Limb (tissue), 2 donors: ENCODE data around the gene CTDNEP1.
"Not testable (repeated sequence)": the region's sequence is repeated elsewhere in the genome, so short reads cannot be mapped to it uniquely, and the experiment has no call there.

Experiments used
- DNase-seq, 2 donors: peaks; one replicate each; pipeline ENCODE4 v3.0.0-alpha.2; 2016; ENCODE audit errors: extremely low spot score in 2 of 2

Gene CTDNEP1

GRCh38 chr17:7248796-7249195 is 2.7 kb downstream of the CTDNEP1 start:
- no peak for DNase-seq

GRCh38 chr17:7246779-7247178 is 4.8 kb downstream of the CTDNEP1 start:
- no peak for DNase-seq

GRCh38 chr17:7243838-7244237 is 7.7 kb downstream of the CTDNEP1 start:
- not testable (repeated sequence) for DNase-seq

- no peak for DNase-seq
Measured at GRCh38 chr17:7243453-7243729, 8.1 kb downstream of the CTDNEP1 start.

- peak; percentile 96 to 97 for DNase-seq
Measured at GRCh38 chr17:7242717-7243452, 8.6 kb downstream of the CTDNEP1 start.

GRCh38 chr17:7241783-7242716 is 9.5 kb downstream of the CTDNEP1 start, which contains the start of gene GABARAP:
Gene GABARAP, minus strand, starts transcription at chr17:7242449. Its CDS starts 119 bp downstream, at chr17:7242330.
- DNase-seq: peak; percentile 96 to 99

DNA sequence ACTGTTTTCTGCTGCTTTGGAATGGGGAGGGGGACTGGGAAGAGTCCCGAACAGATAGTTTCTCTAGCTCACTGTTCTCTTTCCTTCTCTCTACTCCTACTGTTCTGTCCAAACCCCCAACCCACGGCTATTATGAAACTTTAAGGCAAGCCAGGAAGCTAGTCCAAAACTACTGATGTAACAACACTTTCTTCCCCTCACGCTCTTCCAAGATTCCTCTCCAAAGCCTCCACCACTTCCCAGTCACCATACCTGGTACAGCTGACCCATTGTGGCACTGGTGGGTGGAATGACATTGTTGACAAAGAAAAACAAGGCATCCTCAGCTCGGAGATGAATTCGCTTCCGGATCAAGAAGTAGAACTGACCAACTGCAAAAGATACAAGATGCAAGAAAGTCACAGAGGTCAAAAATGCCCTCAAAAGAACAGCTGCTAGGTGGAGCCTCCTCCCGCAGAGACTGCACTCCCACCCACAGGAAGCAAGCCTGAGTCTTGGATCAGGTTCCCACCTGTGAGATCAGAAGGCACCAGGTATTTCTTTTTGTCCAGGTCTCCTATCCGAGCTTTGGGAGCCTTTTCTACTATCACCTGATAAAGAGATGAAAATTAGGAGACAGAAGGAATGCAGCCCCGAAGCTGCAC is 10.3 kb downstream of the CTDNEP1 start:
- DNase-seq: no peak

DNA sequence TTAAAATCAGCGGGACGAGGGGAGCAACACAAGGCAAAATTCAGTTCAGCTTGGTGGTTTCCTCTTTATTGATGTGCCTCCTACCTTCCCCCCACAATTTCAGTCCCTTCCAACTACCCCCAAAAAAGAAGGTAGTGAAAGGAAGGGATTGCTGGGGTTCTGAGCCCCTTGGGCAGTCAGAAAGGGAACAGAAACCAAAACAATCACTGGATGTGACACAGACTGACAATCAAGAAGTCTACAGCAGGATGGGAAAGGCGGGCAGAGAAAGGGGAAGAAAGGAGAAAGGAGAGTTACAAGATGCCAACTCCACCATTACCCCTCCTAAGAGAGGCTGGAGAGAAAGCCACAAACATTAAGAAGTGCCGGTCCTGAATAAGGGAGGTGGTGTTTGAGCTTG is 11.2 kb downstream of the CTDNEP1 start:
- DNase-seq: no peak

GRCh38 chr17:7239091-7240027 is 12.2 kb downstream of the CTDNEP1 start, which contains the start of gene PHF23:
Gene PHF23, minus strand, starts transcription at chr17:7239457. Its CDS starts 178 bp downstream, at chr17:7239279.
- DNase-seq: peak; percentile 99 to 100

DNA sequence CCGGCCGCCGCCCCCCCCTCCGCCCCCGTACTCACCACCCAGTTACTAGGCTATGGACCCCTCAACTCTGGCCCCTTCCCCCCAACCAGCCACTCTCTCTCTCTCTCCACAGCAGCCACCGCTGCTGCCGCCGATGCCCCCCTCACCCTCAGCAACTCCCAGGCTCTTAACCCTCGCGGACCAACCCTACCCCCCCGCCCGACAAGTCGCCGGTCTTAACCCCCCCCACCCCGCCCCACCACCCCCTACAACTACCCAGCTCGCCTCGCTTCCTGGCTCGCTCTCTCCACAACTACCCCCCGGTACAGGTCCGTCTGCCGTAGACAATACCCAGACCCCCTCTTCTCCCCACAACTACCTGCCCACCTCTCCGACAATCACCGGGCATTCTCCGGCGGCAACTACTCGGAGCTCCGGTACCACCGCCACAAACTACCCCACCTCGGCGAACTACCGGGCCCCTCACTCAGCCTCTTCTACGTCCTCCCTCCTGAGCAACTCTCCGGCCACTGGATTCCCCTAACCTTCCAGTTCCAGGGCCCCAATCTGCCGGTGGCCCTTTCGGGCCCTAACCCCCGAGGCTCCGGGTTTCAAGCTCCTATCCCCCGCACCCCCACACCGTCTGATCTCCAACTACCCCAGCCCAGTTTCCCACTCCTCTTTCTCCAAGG is 13.0 kb downstream of the CTDNEP1 start:
- peak in 1 of 2 donors; percentile 77 for DNase-seq

- peak in 1 of 2 donors; percentile 88 for DNase-seq
Measured at GRCh38 chr17:7237761-7238419, 13.6 kb downstream of the CTDNEP1 start.

DNA sequence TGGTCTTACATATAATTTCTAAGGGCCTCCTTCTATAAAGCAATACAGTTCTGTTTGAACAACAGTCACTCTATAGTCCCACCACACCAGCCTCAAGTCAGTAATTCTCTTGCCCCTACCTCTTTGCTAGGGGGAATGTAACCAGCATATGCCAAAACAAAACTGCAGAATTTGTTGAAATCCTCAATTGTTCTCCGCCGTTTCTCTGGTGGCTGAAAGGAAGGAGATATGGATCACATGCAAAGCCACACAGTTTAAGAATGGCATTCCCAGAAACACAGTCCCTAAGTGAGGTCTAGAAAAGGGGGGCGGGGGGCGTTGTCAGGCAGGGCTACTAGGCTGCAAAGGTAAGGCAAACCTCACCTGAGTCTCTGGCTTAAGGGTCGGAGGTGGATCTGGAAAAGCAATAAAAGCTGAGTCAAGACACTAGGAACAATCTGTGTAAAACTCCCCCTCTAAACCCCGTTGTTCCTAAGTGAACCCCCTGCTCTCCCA is 14.2 kb downstream of the CTDNEP1 start:
- DNase-seq: no peak

DNA sequence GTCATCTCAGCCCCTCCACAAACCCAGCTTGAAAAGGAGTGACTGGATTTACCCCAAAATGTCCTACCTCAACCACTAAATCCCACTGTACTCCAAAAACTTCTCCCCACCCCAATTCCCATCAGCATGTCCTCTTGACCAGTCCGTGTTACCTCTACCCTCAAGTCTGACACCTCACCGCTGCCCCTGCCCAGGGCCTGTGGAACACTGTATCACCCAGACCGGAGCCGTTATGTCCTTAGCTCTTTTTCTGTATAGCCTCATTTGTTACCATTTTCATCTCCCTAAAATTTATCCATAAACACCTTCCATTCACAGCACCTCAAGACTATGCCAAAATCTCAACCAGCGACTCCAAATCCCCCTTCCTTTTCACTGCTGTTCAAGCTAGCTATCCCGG is 14.7 kb downstream of the CTDNEP1 start:
- DNase-seq: no peak

- DNase-seq: no peak
Measured at GRCh38 chr17:7235693-7236665, 15.6 kb downstream of the CTDNEP1 start.

GRCh38 chr17:7234083-7234951 is 17.2 kb downstream of the CTDNEP1 start, which contains the start of gene DVL2:
Gene DVL2, minus strand, starts transcription at chr17:7234517. Its CDS starts 255 bp downstream, at chr17:7234262.
- DNase-seq: peak; percentile 96 to 98

DNA sequence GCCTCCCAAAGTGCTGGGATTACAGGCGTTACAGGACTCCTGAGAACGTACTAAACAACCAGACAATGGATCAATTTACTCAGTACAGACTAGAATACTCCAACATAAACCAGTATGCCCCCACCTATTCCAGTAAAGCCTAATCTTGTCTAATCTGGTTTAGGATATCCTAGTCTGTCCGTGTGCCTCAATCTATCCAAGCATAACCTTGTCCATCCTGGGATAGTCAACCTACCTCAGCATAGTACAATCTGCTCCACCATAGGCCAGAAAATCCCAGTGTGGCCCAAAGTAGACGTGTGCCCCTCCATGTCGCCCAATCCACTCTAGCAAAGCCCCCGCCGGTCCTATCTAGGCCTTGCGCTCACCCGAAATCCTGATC is 17.8 kb downstream of the CTDNEP1 start:
- DNase-seq: no peak

DNA sequence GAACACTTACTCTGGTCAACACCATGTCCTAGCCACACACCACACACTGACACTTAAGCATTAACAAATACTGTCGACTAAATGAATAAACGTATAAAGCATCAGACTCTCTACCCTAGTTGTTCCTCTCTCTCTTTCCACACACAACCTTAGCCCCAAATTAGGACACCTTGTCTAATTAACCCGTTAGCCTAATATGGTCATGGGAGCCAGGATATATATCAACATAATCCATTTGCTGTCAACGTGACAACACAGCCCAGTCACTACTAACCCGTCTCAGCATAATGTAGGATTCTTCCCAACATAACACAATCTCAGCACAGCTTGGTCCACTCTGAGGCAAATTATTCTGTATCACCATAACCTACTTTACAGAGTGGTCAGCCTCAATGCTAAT is 19.4 kb downstream of the CTDNEP1 start:
- no peak for DNase-seq
